VCaP (cell line): ENCODE data around the gene PITPNC1.

Experiments used
- H3K27ac ChIP-seq: fragments of 450-650 bp; 2 replicates; pipeline ENCODE4 v1.5.1; 2017
- CTCF ChIP-seq: fragments of 450-650 bp; conservative IDR thresholded peaks from 2 replicates; pipeline ENCODE4 v1.5.1; 2017; ENCODE audit warnings: mild to moderate bottlenecking, moderate library complexity

PITPNC1 gene

GRCh38 chr17:67517325-67517724, 140.2 kb downstream of the PITPNC1 start:
- TF ChIP-seq CTCF, result no peak
- no peak overlapping the region for H3K27ac ChIP-seq

- no peak for TF ChIP-seq CTCF
These were observed 141.8 kb downstream of the PITPNC1 start for GRCh38 chr17:67518876-67519275.

GRCh38 chr17:67519801-67520251, 142.7 kb downstream of the PITPNC1 start:
- no peak for TF ChIP-seq CTCF
- H3K27ac ChIP-seq, result no peak overlapping the region

More at GRCh38 chr17:67518876-67519275, 141.8 kb downstream of the PITPNC1 start:
- H3K27ac ChIP-seq, result no peak overlapping the region

GRCh38 chr17:67520252-67520906, 143.3 kb downstream of the PITPNC1 start:
- no peak for TF ChIP-seq CTCF
- no peak overlapping the region for H3K27ac ChIP-seq

- H3K27ac ChIP-seq, result no peak overlapping the region
- TF ChIP-seq CTCF, result no peak
These were observed 144.1 kb downstream of the PITPNC1 start for GRCh38 chr17:67520916-67521774.

GRCh38 chr17:67521775-67522069, 144.6 kb downstream of the PITPNC1 start:
- no peak for TF ChIP-seq CTCF
- H3K27ac ChIP-seq, result no peak overlapping the region

- no peak for TF ChIP-seq CTCF
- no peak overlapping the region for H3K27ac ChIP-seq
These were observed 146.0 kb downstream of the PITPNC1 start for GRCh38 chr17:67523101-67523500.
